Neural cell (in vitro differentiated cells): ENCODE measurements around the gene IWS1. TPM values are rescaled to one million over a fixed set of nuclear protein-coding genes. Genes with fewer than 3 reads are reported as not detected.

Experiments
- H2AFZ ChIP-seq: fragments of 200-600, 300-800 bp; sonication (generic), shearing (Covaris generic); 2 replicates; pipeline ENCODE4 v1.6.0; 2014; ENCODE audit warnings: low read depth, mild to moderate bottlenecking, antibody characterized with exemption, low read length, moderate library complexity
- H3F3A ChIP-seq: fragments of 200-600 bp; shearing (Covaris generic); 2 replicates; pipeline ENCODE4 v1.6.1; 2016; ENCODE audit warnings: mild to moderate bottlenecking, moderate library complexity, mixed read lengths, antibody characterized with exemption, low read length; ENCODE audit not compliant: insufficient read depth, poor library complexity, severe bottlenecking
- H3K27ac ChIP-seq: fragments of 200-600, 300-800 bp; sonication (generic), shearing (Covaris generic); 2 replicates; pipeline ENCODE4 v1.5.1; 2014; ENCODE audit warnings: mild to moderate bottlenecking, low read length, moderate library complexity
- H3K27me3 ChIP-seq: fragments of 300-800, 200-600 bp; sonication (generic), shearing (Covaris generic); 2 replicates; pipeline ENCODE4 v1.6.0; 2014; ENCODE audit warnings: mild to moderate bottlenecking, low read depth, low read length, moderate library complexity; ENCODE audit not compliant: insufficient read depth
- H3K36me3 ChIP-seq: fragments of 300-800, 200-600 bp; sonication (generic), shearing (Covaris generic); 2 replicates; pipeline ENCODE4 v1.5.1; 2014; ENCODE audit warnings: mild to moderate bottlenecking, antibody characterized with exemption, low read length, moderate library complexity; ENCODE audit not compliant: insufficient read depth
- H3K4me2 ChIP-seq: fragments of 300-800, 200-600 bp; sonication (generic), shearing (Covaris generic); 2 replicates; pipeline ENCODE4 v1.6.0; 2014; ENCODE audit warnings: mild to moderate bottlenecking, low read length
- H3K4me3 ChIP-seq: fragments of 300-800, 200-600 bp; sonication (generic), shearing (Covaris generic); 2 replicates; pipeline ENCODE4 v1.5.1; 2014; ENCODE audit warnings: mild to moderate bottlenecking, low read length, moderate library complexity
- H3K79me2 ChIP-seq: fragments of 200-600 bp; shearing (Covaris generic); replicated peaks from 2 replicates; pipeline ENCODE4 v1.6.0; 2014; ENCODE audit warnings: mild to moderate bottlenecking, low read length, moderate library complexity; ENCODE audit not compliant: insufficient read depth
- H3K9ac ChIP-seq: fragments of 300-800, 200-600 bp; sonication (generic), shearing (Covaris generic); 2 replicates; pipeline ENCODE4 v1.6.1; 2016; ENCODE audit warnings: mild to moderate bottlenecking, low read length, mixed read lengths
- H3K9me2 ChIP-seq: fragments of 200-600 bp; shearing (Covaris generic); 2 replicates; pipeline ENCODE4 v1.6.1; 2016; ENCODE audit warnings: mild to moderate bottlenecking, low read length, mixed read lengths; ENCODE audit not compliant: insufficient read depth
- H3K9me3 ChIP-seq: fragments of 200-600, 300-800 bp; sonication (generic), shearing (Covaris generic); 2 replicates; pipeline ENCODE4 v1.6.1; 2016; ENCODE audit warnings: mild to moderate bottlenecking, mixed run types, low read length, moderate library complexity, mixed read lengths
- H4K20me1 ChIP-seq: fragments of 200-600 bp; shearing (Covaris generic); 2 replicates; pipeline ENCODE4 v1.6.1; 2016; ENCODE audit warnings: mild to moderate bottlenecking, mixed run types; ENCODE audit not compliant: insufficient read depth
- EP300 ChIP-seq: fragments of 450-650 bp; conservative IDR thresholded peaks from 2 replicates; pipeline ENCODE4 v1.6.1; 2014; ENCODE audit warnings: antibody characterized with exemption, mild to moderate bottlenecking, moderate library complexity; ENCODE audit not compliant: poor library complexity, severe bottlenecking
- EZH2 ChIP-seq: fragments of 200-600, 300-800 bp; shearing (Covaris generic), sonication (generic); IDR thresholded peaks from 2 replicates; pipeline ENCODE4 v1.6.1; 2014; ENCODE audit warnings: antibody characterized with exemption, low read length, borderline replicate concordance, mild to moderate bottlenecking; ENCODE audit not compliant: insufficient read depth, poor library complexity, severe bottlenecking
- MXI1 ChIP-seq: fragments of 450-650 bp; conservative IDR thresholded peaks from 2 replicates; pipeline ENCODE4 v1.6.1; 2014; ENCODE audit warnings: antibody characterized with exemption, mild to moderate bottlenecking; ENCODE audit not compliant: poor library complexity, severe bottlenecking
- POLR2AphosphoS5 ChIP-seq: IDR thresholded peaks from 2 replicates; pipeline ENCODE4 v1.6.1; 2012
- RAD21 ChIP-seq: fragments of 450-650 bp; conservative IDR thresholded peaks from 2 replicates; pipeline ENCODE4 v1.6.1; 2014; ENCODE audit warnings: antibody characterized with exemption, mild to moderate bottlenecking, moderate library complexity
- REST ChIP-seq: IDR thresholded peaks from 2 replicates; pipeline ENCODE4 v1.6.1; 2012; ENCODE audit warnings: borderline replicate concordance
- SMC3 ChIP-seq: fragments of 450-650 bp; conservative IDR thresholded peaks from 2 replicates; pipeline ENCODE4 v1.6.1; 2014; ENCODE audit warnings: antibody characterized with exemption, mild to moderate bottlenecking, moderate library complexity; ENCODE audit not compliant: poor library complexity
- TAF1 ChIP-seq: IDR thresholded peaks from 2 replicates; pipeline ENCODE4 v1.6.1; 2012; ENCODE audit warnings: low read depth
- polyA plus RNA-seq: library from polyadenylated mRNA; depleted of rRNA; stranded (reverse); fragments of >200 nt; gene quantifications from 2 replicates; pipeline ENCODE4 v1.2.3, GENCODE V29; 2014
- TF ChIP-seq, protein P1 (sequence below): fragments of 450-650 bp; IDR thresholded peaks from 2 replicates; pipeline ENCODE4 v1.5.1; 2014; ENCODE audit warnings: antibody characterized with exemption, mild to moderate bottlenecking, moderate library complexity; ENCODE audit not compliant: poor library complexity, severe bottlenecking

IWS1 gene
- polyA plus RNA-seq, 1 donor from 2014 or later, result 49.3 TPM

DNA sequence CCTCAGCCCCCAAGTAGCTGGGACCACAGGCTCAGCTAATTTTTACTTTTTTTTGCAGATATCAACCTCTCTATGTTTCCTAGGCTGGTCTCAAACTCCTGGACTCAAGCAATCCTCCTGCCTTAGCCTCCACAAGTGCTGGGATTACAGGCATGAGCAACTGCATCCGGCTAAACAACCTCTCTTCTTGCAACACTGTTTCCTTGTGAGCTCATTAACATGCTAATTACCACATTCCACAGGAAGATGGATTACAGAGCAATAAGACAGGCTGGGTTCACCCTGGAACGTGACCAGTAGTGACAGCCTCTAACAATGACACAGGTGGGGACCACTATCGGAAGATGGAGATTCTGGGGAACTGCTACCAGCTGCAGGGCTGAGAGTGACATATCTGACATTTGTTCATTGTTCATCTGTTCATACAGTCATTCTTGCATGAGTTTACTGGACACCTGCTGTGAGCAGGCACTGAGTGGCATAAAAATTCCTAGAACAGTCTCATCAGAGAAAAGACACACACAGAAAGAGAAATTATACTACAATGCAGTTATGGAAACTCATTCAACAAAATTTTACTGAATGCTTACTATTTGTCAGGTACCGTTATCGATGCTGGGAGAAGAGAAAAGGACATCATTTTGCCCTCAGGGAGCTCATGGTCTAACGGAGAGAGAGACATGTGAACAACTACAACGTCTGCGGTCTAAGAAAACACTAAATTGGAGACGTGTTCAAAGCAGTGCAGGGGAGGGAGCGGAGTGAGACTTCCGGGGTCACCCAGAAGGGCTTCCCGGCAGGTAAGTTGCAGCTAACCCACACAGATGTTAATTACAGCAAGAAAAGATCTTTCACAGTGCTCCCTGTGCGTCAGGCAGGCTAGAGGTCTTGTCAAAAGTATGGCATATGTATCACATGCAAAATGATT lies 70.5 kb downstream of the IWS1 start:
- Histone ChIP-seq H3K4me2 (no peak overlapping the region), H3K9me2 (no peaks in the 10 kb centered on the region), H3K27me3 (no peaks in the 10 kb centered on the region), H3K9me3 (no peaks in the 10 kb centered on the region), H3K36me3 (no peaks in the 10 kb centered on the region), H3F3A (no peaks in the 10 kb centered on the region), H2AFZ (no peak overlapping the region), H3K27ac (peak overlapping the region; percentile 69), H4K20me1 (no peaks in the 10 kb centered on the region), H3K9ac (peak overlapping the region; percentile 22), H3K79me2 (no peaks in the 10 kb centered on the region), H3K4me3 (peak overlapping the region; percentile 49)
- TF ChIP-seq RAD21 (no peak), MXI1 (no peak), SMC3 (no peak), TAF1 (no peak), POLR2AphosphoS5 (peak; percentile 81), REST (peak; percentile 59), EP300 (peak; percentile 98), EZH2 (no peak)
- TF ChIP-seq, protein P1, sequence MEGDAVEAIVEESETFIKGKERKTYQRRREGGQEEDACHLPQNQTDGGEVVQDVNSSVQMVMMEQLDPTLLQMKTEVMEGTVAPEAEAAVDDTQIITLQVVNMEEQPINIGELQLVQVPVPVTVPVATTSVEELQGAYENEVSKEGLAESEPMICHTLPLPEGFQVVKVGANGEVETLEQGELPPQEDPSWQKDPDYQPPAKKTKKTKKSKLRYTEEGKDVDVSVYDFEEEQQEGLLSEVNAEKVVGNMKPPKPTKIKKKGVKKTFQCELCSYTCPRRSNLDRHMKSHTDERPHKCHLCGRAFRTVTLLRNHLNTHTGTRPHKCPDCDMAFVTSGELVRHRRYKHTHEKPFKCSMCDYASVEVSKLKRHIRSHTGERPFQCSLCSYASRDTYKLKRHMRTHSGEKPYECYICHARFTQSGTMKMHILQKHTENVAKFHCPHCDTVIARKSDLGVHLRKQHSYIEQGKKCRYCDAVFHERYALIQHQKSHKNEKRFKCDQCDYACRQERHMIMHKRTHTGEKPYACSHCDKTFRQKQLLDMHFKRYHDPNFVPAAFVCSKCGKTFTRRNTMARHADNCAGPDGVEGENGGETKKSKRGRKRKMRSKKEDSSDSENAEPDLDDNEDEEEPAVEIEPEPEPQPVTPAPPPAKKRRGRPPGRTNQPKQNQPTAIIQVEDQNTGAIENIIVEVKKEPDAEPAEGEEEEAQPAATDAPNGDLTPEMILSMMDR, result no peak

GRCh38 chr2:127454595-127455565 lies 71.4 kb downstream of the IWS1 start:
- H3K4me2 ChIP-seq, result no peak overlapping the region
- H4K20me1 ChIP-seq, result no peaks in the 10 kb centered on the region
- no peaks in the 10 kb centered on the region for H3F3A ChIP-seq
- no peaks in the 10 kb centered on the region for H3K36me3 ChIP-seq
- H3K79me2 ChIP-seq, result no peaks in the 10 kb centered on the region
- peak overlapping the region; percentile 69 for H3K27ac ChIP-seq
- peak overlapping the region; percentile 49 for H3K4me3 ChIP-seq
- no peaks in the 10 kb centered on the region for H3K9me3 ChIP-seq
- TF ChIP-seq EP300, result no peak
- no peak for TF ChIP-seq RAD21
- TF ChIP-seq, protein P1, result no peak
- TF ChIP-seq MXI1, result no peak
- TF ChIP-seq TAF1, result no peak
- TF ChIP-seq POLR2AphosphoS5, result no peak
- TF ChIP-seq REST, result no peak
- TF ChIP-seq EZH2, result no peak
- TF ChIP-seq SMC3, result no peak
- H2AFZ ChIP-seq, result no peak overlapping the region
- H3K9me2 ChIP-seq, result no peaks in the 10 kb centered on the region
- H3K9ac ChIP-seq, result peak overlapping the region; percentile 1
- no peaks in the 10 kb centered on the region for H3K27me3 ChIP-seq
